ENCODE measurements around the gene SKI.

- TF ChIP-seq CTCF (IDR thresholded peaks at IDR 0.05) (no peak), POLR2A (IDR thresholded peaks at IDR 0.05) (no peak), POLR2AphosphoS5 (IDR thresholded peaks at IDR 0.05) (no peak)
These were observed 43.1 kb downstream of the SKI start for GRCh38 chr1:2271211-2271721.

Data from prostate gland (tissue), 2 donors.